ENCODE measurements around the gene ADRA1B.
A peak's percentile ranks its signal among the peaks of the same experiment; 100 is the strongest.
"Not testable (repeated sequence)": the region's sequence is repeated elsewhere in the genome, so short reads cannot be mapped to it uniquely, and the experiment has no call there.

The ADRA1B gene

DNA sequence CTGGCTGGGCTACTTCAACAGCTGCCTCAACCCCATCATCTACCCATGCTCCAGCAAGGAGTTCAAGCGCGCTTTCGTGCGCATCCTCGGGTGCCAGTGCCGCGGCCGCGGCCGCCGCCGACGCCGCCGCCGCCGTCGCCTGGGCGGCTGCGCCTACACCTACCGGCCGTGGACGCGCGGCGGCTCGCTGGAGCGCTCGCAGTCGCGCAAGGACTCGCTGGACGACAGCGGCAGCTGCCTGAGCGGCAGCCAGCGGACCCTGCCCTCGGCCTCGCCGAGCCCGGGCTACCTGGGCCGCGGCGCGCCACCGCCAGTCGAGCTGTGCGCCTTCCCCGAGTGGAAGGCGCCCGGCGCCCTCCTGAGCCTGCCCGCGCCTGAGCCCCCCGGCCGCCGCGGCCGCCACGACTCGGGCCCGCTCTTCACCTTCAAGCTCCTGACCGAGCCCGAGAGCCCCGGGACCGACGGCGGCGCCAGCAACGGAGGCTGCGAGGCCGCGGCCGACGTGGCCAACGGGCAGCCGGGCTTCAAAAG is 55.7 kb downstream of the ADRA1B start:
- no peak for DNase-seq

DNA sequence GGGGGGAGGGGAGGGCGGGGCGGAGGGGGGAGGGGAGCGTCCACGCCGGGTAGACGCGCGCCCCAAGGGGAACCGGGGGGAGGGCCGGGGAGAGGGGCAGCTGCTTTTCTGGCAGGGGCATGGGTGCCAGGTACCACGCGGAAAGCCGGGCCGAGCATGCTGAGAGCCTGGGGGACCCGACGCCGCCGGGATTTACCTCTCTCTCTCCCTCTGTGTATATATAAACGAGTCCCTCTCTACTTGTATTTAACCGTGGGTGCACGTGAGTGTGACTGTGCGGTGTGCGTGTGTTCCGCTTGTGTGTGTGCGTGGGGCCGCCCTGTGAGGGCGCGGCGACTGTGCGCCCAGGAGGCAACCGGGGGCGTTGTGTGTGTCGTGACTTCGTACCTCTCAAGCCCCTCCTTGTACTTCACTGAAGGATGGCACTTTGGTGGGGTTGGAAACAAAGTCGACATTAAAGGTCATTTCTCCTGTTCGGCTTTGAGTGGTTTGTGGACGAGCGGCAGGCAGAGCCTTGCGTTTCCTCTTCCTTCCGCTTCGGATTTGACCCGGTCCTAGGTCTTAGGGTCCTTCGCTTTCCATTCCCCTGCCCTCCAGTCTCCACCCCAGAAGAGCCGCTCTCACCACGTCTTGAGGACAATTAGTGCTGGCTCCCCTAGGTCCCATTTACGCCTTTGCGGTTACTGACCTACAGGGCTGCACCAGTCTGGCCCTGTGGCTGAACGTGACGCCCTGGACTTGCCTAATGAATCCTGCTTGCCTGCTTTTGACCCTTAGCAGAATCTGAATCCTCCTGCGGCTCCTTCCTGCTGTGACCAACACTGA is 56.5 kb downstream of the ADRA1B start:
- no peak for DNase-seq

DNA sequence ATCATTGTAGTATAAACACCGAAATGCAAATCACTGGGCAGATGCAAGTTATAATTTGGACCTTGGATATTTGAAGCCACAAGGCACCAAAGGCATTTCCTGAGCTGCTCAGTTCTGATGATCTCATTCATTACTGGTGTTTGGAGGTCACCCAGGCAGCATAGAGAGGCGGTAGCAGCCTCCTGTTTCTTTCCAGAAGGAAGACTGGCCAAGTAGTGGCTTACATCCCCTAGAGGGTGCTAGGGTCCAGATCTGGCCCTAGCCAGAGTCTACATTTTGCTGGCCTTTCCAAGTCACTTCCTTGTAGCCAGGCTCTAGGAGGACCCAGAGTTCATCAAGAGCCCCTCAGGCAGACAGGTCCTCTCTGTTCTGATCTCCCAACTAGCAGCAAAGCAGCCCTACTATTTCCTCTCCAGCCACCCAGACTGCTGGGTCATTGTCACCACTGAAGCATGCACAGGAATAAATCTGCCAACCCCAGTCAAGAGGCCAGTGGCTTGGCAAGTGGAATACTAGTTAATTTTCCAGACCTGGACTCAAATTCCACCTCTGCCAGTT is 59.3 kb downstream of the ADRA1B start:
- no peak for DNase-seq

- no peak for DNase-seq
These were observed 60.6 kb downstream of the ADRA1B start for GRCh38 chr5:159976921-159977320.

DNA sequence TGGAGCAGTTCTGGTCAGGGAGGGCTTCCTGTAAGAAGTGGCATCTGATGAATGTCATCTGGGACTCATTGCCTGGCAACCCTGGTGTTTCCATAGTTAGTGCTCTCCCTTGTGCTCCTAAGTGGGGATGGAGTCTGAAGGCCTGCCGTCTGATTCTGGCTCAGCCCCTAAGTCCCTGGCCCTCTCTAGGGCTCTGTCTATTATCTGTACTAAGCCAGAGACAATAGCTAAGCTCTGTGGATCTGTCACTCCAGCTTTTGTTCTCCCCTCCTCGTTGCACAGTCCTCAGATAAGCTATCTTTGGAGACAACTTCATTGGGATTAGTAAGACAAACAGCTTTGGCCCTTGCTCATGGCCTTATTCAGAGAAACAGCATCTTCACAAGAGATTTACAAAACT is 62.1 kb downstream of the ADRA1B start:
- DNase-seq: no peak

GRCh38 chr5:159982421-159983173 is 66.3 kb downstream of the ADRA1B start:
- no peak for DNase-seq

DNA sequence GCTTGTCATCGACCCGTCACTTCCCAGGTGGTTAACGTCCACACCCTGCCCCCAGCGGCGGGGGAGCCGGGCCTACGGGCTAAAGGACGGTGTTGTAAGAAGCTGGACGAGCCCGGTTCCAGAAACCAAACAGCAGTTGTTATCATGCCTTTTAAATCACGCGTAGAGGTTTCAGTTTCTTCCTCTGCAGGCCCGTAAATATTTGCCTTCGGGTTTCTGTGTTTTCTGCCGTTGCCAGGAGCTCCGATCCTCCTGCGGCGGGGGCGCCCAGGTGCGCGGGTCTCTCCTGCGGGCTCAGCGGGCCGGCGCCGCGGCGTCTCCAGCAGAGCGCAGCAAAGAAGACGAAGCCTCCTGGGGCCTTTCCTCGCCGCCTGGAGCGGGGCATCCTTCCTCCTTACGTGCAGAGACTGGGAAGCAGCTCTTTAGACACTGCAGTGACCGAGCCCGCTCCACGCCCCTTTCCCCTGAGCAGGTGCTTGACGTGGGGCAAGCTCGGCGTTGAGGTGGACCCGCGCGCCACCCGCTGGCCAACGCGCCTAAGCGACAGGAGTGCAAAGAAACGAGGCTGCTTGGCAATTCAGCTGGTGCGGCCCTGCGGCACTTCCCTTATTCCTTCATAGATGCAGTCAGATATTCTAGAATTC is 70.9 kb downstream of the ADRA1B start:
- DNase-seq: peak; percentile 67 to 71

DNA sequence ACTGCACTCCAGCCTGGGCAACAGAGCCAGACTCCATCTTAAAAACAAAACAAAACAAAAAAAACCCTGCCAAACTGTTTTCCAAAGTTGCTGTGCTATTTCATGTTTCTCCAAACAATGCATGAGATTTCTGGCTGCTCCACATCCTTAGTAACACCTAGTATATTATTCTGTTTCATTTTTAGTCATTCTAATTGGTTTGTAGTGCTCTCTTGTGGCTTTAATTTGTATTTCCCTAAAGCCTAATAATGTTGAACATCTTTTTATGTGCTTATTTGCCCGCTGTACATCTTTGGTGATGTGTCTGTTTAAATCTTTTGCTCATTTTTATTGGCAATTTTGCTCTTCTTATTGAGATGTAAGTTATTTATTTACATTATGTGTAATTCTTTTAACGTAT is 74.2 kb downstream of the ADRA1B start:
- no peak for DNase-seq

GRCh38 chr5:159992566-159992965 is 76.3 kb downstream of the ADRA1B start:
- DNase-seq: no peak

DNA sequence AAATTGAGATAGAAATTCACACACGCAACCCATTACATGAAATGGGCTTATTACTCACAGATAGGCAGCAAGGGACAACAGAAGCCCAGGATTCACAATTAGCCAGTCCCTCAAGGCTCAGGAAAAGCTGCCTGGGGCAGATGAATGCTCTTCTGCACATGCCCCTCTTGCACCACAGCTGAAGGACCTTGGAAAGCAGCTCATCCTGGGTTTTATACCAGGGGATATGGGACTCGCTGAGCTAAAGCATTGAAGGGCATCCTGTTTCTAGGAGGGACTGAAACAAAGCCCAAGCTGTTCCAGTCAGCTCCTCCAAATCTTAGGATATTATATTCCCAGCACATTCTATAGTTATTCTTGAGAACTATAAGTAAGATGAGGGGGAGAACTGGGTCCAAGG is 76.9 kb downstream of the ADRA1B start:
- DNase-seq: no peak

DNA sequence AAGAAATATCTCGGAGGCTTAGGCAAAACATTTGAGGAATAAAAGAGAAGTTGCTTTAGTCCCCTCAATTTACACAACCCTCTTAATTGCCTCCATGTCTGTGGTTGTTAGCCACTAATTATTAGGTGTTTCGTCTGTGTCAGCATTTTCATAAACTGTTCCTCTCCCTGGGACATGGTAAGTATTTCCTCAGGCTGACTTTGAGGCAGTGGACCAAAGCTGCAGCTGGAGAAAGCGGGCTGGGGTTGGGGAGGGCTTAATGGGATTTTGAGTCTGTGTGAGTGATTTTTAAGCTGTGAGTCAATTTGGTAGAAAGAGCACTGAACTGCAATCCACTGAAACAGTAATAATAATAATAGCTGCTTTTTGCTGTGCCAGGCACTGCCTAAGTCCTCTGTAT is 79.6 kb downstream of the ADRA1B start:
- DNase-seq: no peak

DNA sequence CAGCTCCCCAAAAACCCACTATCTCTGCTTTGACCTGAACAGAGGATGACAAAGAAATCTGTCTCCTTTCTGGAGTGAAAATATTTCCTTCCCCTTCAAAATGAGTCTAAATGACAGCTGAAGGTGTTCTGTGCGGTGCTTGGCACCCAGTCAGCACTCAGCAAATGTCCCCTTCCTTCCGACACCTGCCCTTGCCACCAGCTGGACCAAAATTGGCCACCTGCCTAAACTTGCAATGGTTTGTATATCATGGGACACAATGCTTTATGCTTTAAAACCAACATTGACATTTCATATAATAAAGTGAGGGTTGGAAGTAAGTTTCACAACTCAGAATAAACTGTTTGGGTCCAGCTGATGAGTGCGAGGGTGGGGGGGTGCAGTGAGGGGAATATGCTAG is 85.2 kb downstream of the ADRA1B start:
- DNase-seq: no peak

DNA sequence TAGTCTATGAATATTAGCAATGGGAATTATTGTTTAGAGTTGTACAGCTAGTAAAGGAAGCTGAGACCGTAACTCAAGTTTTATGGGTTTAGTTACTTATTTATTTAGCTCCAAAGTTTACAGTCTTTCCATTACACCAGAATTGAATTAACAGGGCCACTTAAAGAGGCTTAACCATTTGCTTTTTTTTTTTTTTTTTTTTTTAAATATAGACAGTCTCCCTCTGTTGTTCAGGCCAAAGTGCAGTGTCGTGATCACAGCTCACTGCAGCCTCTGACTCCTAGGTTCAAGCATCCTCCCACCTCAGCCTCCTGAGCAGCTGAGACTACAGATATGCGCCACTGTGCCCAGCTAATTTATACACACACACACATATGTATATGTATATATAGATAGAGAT is 91.2 kb downstream of the ADRA1B start:
- no peak for DNase-seq

GRCh38 chr5:160008529-160008876 is 92.2 kb downstream of the ADRA1B start:
- not testable (repeated sequence) for DNase-seq

GRCh38 chr5:160008877-160009590 is 92.8 kb downstream of the ADRA1B start, which contains the start of gene TTC1:
Gene TTC1 (plus strand): TSS chr5:160009139. CDS start chr5:160010529, 1,390 bp downstream.
- peak; percentile 92 to 94 for DNase-seq

- DNase-seq: no peak
These were observed 93.3 kb downstream of the ADRA1B start for GRCh38 chr5:160009591-160009989.

- no peak for DNase-seq
These were observed 95.2 kb downstream of the ADRA1B start for GRCh38 chr5:160011471-160011870.

GRCh38 chr5:160014197-160014596 is 97.9 kb downstream of the ADRA1B start:
- not testable (repeated sequence) for DNase-seq

DNA sequence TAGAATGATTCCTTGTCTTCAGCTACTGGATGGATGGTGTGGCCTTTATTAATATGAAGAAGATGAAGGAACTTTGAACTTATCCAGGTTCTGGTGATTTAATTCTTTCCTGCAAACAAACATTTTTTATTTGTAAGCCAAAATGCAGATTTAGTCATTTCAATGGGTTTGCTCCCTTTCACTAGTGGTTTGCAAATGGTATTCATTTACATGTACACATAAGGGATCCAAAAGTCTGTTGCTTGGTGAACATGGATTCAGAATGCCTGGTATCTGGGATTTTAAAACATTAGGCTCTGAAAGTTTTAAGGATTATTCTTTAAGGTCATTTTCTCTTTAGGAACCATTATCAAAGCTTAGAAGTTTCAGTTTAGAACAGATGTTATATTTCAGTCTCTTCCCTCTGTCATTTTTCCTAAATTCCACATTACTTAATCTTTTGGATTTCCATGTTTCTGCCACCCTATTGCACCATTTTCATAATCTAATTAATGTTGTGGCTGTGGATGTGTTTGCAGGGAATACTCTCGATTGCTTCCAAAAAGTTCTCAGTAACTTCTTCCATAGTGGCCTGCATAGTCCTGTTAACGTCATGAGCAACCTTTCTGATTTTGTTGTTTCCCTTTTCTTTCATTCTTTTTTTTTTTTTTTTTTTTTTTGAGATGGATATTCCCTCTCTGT is 102.8 kb downstream of the ADRA1B start:
- no peak for DNase-seq

GRCh38 chr5:160020266-160020770 is 104.0 kb downstream of the ADRA1B start:
- no peak for DNase-seq

DNA sequence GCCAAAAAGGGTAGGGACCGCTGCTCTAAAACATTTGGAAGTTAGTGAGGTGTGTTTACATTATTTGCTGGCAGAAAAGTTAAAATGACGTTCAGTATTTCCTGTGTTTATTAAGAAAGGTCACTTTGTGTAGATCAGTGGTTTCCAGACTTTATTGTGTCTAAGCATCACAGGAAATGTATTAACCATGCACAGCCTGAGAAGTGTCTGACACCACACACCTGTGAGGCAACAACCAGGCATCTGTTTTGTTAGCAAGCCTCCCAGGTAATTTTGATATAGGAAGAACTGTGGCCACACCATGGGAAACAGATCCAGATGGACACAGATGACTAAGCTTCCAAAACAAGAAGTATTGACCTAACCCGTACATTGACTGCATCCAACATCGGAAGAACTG is 104.7 kb downstream of the ADRA1B start:
- no peak for DNase-seq
